Endodermal cell (in vitro differentiated cells): ENCODE data around the gene INMT. TPM values are rescaled to one million over a fixed set of nuclear protein-coding genes. Genes with fewer than 3 reads are reported as not detected.

ENCODE experiments used
- DNase-seq: peaks from one replicate; pipeline ENCODE4 v3.0.0-alpha.2; 2017
- H3K27ac ChIP-seq: 2 replicates; pipeline ENCODE4 v1.5.1; 2013; ENCODE audit warnings: mild to moderate bottlenecking, low read depth, low read length, moderate library complexity
- H3K27me3 ChIP-seq: 2 replicates; pipeline ENCODE4 v1.6.1; 2013; ENCODE audit warnings: mild to moderate bottlenecking, low read length, moderate library complexity; ENCODE audit not compliant: insufficient read depth, control insufficient read depth, poor library complexity, severe bottlenecking
- H3K36me3 ChIP-seq: 2 replicates; pipeline ENCODE4 v1.7.0; 2013; ENCODE audit warnings: mild to moderate bottlenecking, low read length, moderate library complexity; ENCODE audit not compliant: control insufficient read depth, insufficient read depth
- H3K4me1 ChIP-seq: one replicate; pipeline ENCODE4 v1.7.0; 2013; ENCODE audit warnings: low read length; ENCODE audit not compliant: control insufficient read depth, insufficient read depth
- H3K4me3 ChIP-seq: 2 replicates; pipeline ENCODE4 v1.5.1; 2013; ENCODE audit warnings: mild to moderate bottlenecking, low read length, moderate library complexity
- H3K9ac ChIP-seq: 2 replicates; pipeline ENCODE4 v1.6.1; 2013; ENCODE audit warnings: mild to moderate bottlenecking, low read length, moderate library complexity; ENCODE audit not compliant: poor library complexity, severe bottlenecking; ENCODE audit errors: extremely low read depth
- H3K9me3 ChIP-seq: 2 replicates; pipeline ENCODE4 v1.6.1; 2013; ENCODE audit warnings: mild to moderate bottlenecking, low read length, moderate library complexity; ENCODE audit not compliant: control insufficient read depth
- H3K27ac Mint-ChIP-seq: 2 replicates; pipeline ENCODE4 v1.8.0; 2020; ENCODE audit warnings: mixed read lengths
- H3K27me3 Mint-ChIP-seq: 2 replicates; pipeline ENCODE4 v1.8.0; 2021; ENCODE audit warnings: mild to moderate bottlenecking, mixed read lengths; ENCODE audit not compliant: insufficient read depth
- H3K36me3 Mint-ChIP-seq: 2 replicates; pipeline ENCODE4 v1.8.0; 2020; ENCODE audit warnings: low read depth, mixed read lengths
- H3K4me1 Mint-ChIP-seq: 2 replicates; pipeline ENCODE4 v1.8.0; 2020; ENCODE audit warnings: mixed read lengths
- H3K4me3 Mint-ChIP-seq: 2 replicates; pipeline ENCODE4 v1.8.0; 2020; ENCODE audit warnings: mild to moderate bottlenecking, moderate library complexity, mixed read lengths
- H3K9me3 Mint-ChIP-seq: 2 replicates; pipeline ENCODE4 v1.8.0; 2020; ENCODE audit warnings: mild to moderate bottlenecking, mixed read lengths
- WGBS, 2 experiments: methylation state at CpG; one replicate each; pipeline versions ENCODE4 v1.1.5 to v1.1.7; 2013; ENCODE audit warnings: missing lambda C conversion rate in 2 of 2, mixed read lengths in 1 of 2; ENCODE audit not compliant: insufficient coverage in 1 of 2, insufficient read length in 1 of 2; 5-methylcytosine and 5-hydroxymethylcytosine counted together
- total RNA-seq, 2 donors: library from RNA; stranded (reverse); fragmentation: NEBNext Ultra II Directional in 1 of 2; extraction: Animal tissue kit (Norgen Biotek cat#: 25700) in 1 of 2; gene quantifications; 2 replicates in 1 of 2; 3 replicates in 1 of 2; pipeline ENCODE4 v1.2.1, GENCODE V29; 2021
- TF ChIP-seq, protein P1 (sequence below): fragments of 200-600 bp; sonication (generic); conservative IDR thresholded peaks from 2 replicates; pipeline ENCODE4 v1.5.0; 2021; ENCODE audit warnings: antibody characterized with exemption, mild to moderate bottlenecking

INMT gene
- total RNA-seq, 2 donors from 2014 or later, result 3.0 to 3.3 TPM

DNA sequence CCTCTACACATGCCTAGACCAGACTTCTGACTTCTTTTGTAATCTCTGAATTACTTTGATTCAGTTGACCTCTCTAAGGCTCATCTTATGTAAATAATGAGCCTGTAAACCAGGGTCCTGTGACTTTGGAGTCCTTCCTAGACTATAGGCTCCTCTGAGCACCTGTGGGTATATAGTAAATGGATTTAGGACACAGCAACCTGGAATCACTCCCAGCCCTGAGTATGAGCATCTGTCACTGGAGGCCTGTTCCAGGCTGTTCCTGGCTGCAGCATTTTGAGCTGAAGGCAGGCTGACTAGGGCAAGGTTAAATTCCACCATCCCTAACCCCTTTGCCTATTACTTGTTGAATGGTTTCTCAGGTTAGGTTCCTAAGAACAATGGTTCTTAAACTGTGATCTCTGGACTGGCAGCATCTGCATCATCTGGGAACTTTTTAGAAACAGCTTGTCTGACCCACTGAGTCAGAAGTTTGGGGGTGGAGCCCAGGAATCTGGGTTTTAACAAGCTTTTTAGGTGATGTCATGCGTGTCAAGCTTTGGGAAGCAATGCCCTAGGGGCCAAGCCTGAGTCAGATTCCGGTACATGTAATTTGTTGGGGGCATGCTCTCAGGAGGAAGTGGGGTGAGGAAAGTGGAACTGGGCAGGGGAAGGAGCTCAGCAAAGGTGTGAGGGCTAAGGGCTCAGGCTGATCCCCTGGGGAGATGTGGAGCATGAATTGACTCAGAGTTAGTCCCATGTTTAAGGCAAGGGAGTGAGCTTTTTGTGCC, 47.5 kb downstream of the INMT start:
- 89 to 90% methylated on average over 2 of the region's 2 CpGs for WGBS, 2 experiments
- H3K27ac ChIP-seq, result no peak overlapping the region
- TF ChIP-seq, protein P1, sequence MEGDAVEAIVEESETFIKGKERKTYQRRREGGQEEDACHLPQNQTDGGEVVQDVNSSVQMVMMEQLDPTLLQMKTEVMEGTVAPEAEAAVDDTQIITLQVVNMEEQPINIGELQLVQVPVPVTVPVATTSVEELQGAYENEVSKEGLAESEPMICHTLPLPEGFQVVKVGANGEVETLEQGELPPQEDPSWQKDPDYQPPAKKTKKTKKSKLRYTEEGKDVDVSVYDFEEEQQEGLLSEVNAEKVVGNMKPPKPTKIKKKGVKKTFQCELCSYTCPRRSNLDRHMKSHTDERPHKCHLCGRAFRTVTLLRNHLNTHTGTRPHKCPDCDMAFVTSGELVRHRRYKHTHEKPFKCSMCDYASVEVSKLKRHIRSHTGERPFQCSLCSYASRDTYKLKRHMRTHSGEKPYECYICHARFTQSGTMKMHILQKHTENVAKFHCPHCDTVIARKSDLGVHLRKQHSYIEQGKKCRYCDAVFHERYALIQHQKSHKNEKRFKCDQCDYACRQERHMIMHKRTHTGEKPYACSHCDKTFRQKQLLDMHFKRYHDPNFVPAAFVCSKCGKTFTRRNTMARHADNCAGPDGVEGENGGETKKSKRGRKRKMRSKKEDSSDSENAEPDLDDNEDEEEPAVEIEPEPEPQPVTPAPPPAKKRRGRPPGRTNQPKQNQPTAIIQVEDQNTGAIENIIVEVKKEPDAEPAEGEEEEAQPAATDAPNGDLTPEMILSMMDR, result no peak
- DNase-seq, result no peak
- H3K27ac Mint-ChIP-seq, result no peak overlapping the region
- H3K36me3 Mint-ChIP-seq, result peaks cover 3% of the 10 kb centered on the region
- H3K9me3 Mint-ChIP-seq, result no peaks in the 10 kb centered on the region
- no peaks in the 10 kb centered on the region for H3K4me1 ChIP-seq
- no peak overlapping the region for H3K9ac ChIP-seq
- no peaks in the 10 kb centered on the region for H3K4me1 Mint-ChIP-seq
- no peaks in the 10 kb centered on the region for H3K36me3 ChIP-seq
- no peak overlapping the region for H3K4me3 Mint-ChIP-seq
- H3K9me3 ChIP-seq, result no peaks in the 10 kb centered on the region
- H3K27me3 Mint-ChIP-seq, result no peaks in the 10 kb centered on the region
- no peak overlapping the region for H3K4me3 ChIP-seq
- H3K27me3 ChIP-seq, result no peaks in the 10 kb centered on the region

DNA sequence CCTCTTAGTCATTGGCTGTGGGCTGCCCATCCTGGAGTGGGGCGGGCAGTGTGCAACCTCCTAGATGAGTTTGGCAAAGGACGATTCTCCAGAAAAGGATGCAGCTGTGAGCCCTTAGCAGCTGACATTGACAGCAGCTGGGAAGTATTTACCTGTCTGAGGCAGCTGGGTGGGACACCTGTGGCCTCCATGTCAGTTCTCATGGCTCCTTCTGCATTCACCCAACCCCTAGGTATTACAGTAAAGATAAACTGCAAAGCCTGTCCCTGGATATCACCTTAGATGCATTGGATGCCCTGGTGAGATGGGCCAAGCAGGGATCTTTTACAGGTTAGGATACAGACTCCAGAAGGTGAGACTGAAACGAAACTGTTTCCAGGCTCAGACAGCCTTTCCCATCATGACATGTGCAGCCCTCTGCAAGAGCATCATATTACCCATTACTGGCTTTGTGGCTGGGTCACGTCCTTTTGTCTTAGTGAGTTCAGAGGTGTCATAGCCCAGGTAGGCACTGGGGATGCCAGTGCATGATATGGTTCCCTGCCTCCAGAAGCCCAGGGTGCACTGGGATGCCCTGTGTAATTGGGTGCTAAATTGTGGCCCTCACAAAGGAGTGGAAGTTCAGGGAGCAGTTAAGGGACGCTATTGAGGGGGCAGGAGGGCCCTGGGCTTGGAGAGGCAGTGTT, 48.2 kb downstream of the INMT start:
- Mint-ChIP-seq H3K27ac (no peak overlapping the region), H3K4me1 (no peaks in the 10 kb centered on the region), H3K36me3 (peaks cover 3% of the 10 kb centered on the region), H3K27me3 (no peaks in the 10 kb centered on the region), H3K4me3 (no peak overlapping the region), H3K9me3 (no peaks in the 10 kb centered on the region)
- no peaks in the 10 kb centered on the region for H3K4me1 ChIP-seq
- no peak for DNase-seq
- H3K9ac ChIP-seq, result no peak overlapping the region
- H3K9me3 ChIP-seq, result no peaks in the 10 kb centered on the region
- H3K36me3 ChIP-seq, result no peaks in the 10 kb centered on the region
- no peak overlapping the region for H3K27ac ChIP-seq
- H3K4me3 ChIP-seq, result no peak overlapping the region
- TF ChIP-seq, protein P1, result no peak
- 87 to 90% methylated on average over 2 to 5 of the region's 5 CpGs for WGBS, 2 experiments
- no peaks in the 10 kb centered on the region for H3K27me3 ChIP-seq

DNA sequence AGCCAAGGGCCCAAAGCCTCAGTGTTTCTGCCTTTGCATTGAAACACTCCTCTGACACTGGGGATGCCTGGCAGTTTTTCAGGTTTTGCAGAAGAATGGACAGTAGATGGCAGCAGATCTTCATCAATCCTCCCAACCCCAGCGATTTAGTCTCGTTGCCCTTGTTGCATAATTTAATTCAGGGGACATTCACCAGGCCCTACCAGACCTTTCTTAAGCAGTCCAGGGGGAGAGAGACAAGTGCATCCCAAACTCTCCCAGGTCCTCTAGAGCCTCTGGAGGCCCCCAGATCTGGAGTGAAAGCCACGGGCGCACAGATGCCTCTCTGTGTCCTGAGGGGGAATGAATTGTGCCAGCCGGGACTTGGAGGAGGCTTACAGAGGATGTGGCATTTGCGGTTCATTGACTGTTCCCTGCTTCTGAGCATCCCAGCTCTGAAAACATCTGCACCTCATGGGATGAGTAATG, 48.9 kb downstream of the INMT start:
- peaks cover 3% of the 10 kb centered on the region for H3K36me3 Mint-ChIP-seq
- Histone ChIP-seq H3K4me1 (no peaks in the 10 kb centered on the region), H3K9me3 (no peaks in the 10 kb centered on the region), H3K36me3 (no peaks in the 10 kb centered on the region), H3K27ac (no peak overlapping the region), H3K27me3 (no peaks in the 10 kb centered on the region), H3K9ac (no peak overlapping the region), H3K4me3 (no peak overlapping the region)
- no peak overlapping the region for H3K4me3 Mint-ChIP-seq
- no peaks in the 10 kb centered on the region for H3K9me3 Mint-ChIP-seq
- no peaks in the 10 kb centered on the region for H3K27me3 Mint-ChIP-seq
- H3K27ac Mint-ChIP-seq, result no peak overlapping the region
- WGBS, 2 experiments, result 69 to 100% methylated on average over 3 to 6 of the region's 6 CpGs
- no peaks in the 10 kb centered on the region for H3K4me1 Mint-ChIP-seq
- TF ChIP-seq, protein P1, result peak; percentile 87
- peak; percentile 81 for DNase-seq
